ENCODE results near the gene RPN1.
"Not testable (repeated sequence)": the region's sequence is repeated elsewhere in the genome, so short reads cannot be mapped to it uniquely, and the experiment has no call there.

Gene RPN1

DNA sequence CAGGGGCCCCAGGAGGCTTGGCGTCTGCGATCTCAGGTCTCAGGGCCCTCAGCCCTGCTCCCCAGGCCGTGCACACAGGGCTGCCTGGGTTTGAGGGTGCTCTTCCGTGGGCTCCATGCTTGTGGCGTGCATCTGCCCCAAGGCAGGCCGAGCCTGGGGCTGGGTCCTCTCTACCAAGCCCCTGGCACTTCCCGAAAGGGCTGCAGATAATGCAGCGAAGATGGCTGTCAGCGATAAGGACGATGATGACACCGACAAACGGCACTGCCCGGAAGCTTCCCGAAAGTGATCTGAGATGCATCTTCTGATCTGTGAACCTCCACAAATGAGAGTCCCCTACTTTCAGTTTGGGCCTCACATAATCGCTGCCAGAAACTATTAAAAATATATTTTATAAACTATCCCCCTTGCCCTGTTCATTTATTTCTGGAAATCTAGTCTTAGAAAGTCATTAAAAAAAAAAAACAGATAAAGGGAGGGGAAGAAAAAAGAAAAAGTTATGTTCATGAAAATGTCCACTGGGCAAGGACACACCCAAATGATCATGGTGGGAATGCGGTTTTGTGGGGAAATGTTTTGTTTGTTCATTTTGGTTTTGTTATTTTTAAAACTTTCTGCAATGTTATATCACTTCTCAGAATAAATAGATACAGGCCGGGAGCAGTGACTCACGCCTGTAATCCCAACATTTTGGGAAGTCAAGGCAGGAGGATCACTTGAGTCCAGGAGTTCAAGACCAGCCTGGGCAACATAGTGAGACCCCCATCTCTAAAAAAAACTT is 51.5 kb downstream of the RPN1 start:
- no peaks in the 10 kb centered on the region for H3K36me3 ChIP-seq (ENCODE audit: control insufficient read depth in 5 of 5, insufficient read depth in 5 of 5, low read length in 5 of 5)
- no peak overlapping the region for H3K9ac ChIP-seq (ENCODE audit: low read length in 5 of 5)
- peaks cover 0 to 3% (median 0%) of the 10 kb centered on the region in 5 donors for H3K27me3 ChIP-seq (ENCODE audit: control insufficient read depth in 5 of 5, insufficient read depth in 4 of 5, low read length in 5 of 5)
- no peak overlapping the region for H3K27ac ChIP-seq (ENCODE audit: low read depth, low read length)
- no peak overlapping the region for H3K4me3 ChIP-seq (ENCODE audit: low read depth in 1 of 5, low read length in 5 of 5)
- no peaks in the 10 kb centered on the region for H3K9me3 ChIP-seq (ENCODE audit: control insufficient read depth in 5 of 5, low read length in 5 of 5)
- no peaks in the 10 kb centered on the region for H3K4me1 ChIP-seq (ENCODE audit: control insufficient read depth in 5 of 5, insufficient read depth in 5 of 5, low read length in 5 of 5)

DNA sequence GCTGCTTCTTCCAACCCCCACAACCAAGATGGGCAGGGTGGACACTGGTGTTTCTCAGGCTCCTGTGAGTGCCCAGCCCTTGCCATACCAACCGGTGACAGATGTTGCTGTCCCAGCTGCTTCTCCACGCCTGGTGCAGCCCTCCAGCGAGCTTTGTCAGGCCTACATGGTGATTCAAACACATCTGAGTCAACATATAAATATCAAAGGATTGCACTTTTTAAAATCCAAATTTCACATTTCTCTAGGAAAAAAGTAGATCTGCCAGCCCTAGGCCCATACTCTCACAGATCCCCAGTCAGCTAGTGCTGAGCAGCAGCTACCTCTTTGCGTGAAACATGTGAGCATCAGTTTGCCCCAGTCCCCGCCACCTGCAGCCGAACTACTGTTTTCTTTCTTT is 52.7 kb downstream of the RPN1 start:
- H3K27me3 ChIP-seq (ENCODE audit: control insufficient read depth in 5 of 5, insufficient read depth in 4 of 5, low read length in 5 of 5), result peaks cover 0 to 3% (median 0%) of the 10 kb centered on the region in 5 donors
- no peak overlapping the region for H3K27ac ChIP-seq (ENCODE audit: low read depth, low read length)
- no peaks in the 10 kb centered on the region for H3K9me3 ChIP-seq (ENCODE audit: control insufficient read depth in 5 of 5, low read length in 5 of 5)
- no peak overlapping the region for H3K9ac ChIP-seq (ENCODE audit: low read length in 5 of 5)
- no peaks in the 10 kb centered on the region for H3K36me3 ChIP-seq (ENCODE audit: control insufficient read depth in 5 of 5, insufficient read depth in 5 of 5, low read length in 5 of 5)
- no peaks in the 10 kb centered on the region for H3K4me1 ChIP-seq (ENCODE audit: control insufficient read depth in 5 of 5, insufficient read depth in 5 of 5, low read length in 5 of 5)
- no peak overlapping the region for H3K4me3 ChIP-seq (ENCODE audit: low read depth in 1 of 5, low read length in 5 of 5)

DNA sequence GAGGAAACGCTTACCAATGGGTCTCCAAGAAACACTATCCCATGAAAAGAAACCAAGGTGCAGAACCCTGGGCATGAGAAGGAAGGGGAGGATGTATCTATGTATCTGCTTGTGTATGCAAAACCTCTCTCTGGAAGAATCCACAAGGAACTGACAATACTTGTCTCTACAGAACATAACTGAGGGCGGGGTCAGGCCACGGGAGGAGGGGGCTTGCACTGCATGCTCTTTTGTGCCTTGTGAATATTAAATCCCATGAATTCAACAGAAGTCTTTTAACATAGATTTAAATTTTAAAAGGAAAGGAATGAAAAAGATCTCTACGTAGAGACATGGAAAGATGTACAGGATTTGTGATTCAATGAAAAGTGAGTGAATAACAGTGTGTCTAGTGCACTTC is 57.8 kb downstream of the RPN1 start:
- no peak overlapping the region for H3K9ac ChIP-seq (ENCODE audit: low read length in 5 of 5)
- no peak overlapping the region for H3K4me3 ChIP-seq (ENCODE audit: low read depth in 1 of 5, low read length in 5 of 5)
- H3K27ac ChIP-seq (ENCODE audit: low read depth, low read length), result no peak overlapping the region
- peaks cover 0 to 8% (median 2%) of the 10 kb centered on the region in 5 donors for H3K9me3 ChIP-seq (ENCODE audit: control insufficient read depth in 5 of 5, low read length in 5 of 5)
- no peaks in the 10 kb centered on the region for H3K4me1 ChIP-seq (ENCODE audit: control insufficient read depth in 5 of 5, insufficient read depth in 5 of 5, low read length in 5 of 5)
- H3K27me3 ChIP-seq (ENCODE audit: control insufficient read depth in 5 of 5, insufficient read depth in 4 of 5, low read length in 5 of 5), result peaks cover 0 to 4% (median 0%) of the 10 kb centered on the region in 5 donors
- no peaks in the 10 kb centered on the region for H3K36me3 ChIP-seq (ENCODE audit: control insufficient read depth in 5 of 5, insufficient read depth in 5 of 5, low read length in 5 of 5)

DNA sequence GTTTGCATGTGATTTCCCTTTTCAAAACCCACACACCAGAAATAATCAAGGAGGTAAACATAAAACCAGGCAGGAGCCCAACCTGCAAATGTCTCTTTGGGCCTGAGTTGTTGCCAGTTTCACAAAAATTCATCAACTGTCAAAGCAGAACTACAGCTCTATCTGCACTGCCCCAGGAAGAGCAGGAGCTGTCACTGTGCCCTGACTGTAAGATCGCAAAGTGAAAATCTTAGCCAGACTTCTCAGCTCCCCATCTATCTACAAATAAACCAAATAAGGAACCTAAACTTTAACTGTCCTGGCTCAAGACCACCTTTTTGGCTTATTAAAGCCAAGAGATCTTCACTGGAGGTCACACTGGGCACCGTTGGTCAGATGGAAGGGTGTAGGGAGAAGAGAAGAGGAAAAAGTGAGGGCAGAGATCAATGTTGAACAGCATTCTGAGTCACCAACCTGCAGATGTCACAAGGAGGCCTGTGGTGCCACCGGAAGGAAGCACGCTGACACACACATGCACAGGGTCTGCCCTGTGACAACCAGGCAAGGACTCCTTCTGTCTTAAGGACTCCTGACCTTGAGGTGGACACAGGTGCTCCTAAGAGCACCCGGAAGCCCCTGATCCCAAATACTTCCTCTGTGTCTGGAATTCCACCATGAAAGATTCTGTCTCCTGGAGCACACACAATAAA is 58.7 kb downstream of the RPN1 start:
- H3K4me1 ChIP-seq (ENCODE audit: control insufficient read depth in 5 of 5, insufficient read depth in 5 of 5, low read length in 5 of 5), result no peaks in the 10 kb centered on the region
- no peak overlapping the region for H3K4me3 ChIP-seq (ENCODE audit: low read depth in 1 of 5, low read length in 5 of 5)
- H3K36me3 ChIP-seq (ENCODE audit: control insufficient read depth in 5 of 5, insufficient read depth in 5 of 5, low read length in 5 of 5), result no peaks in the 10 kb centered on the region
- H3K27me3 ChIP-seq (ENCODE audit: control insufficient read depth in 5 of 5, insufficient read depth in 4 of 5, low read length in 5 of 5), result peaks cover 0 to 4% (median 0%) of the 10 kb centered on the region in 5 donors
- no peak overlapping the region for H3K9ac ChIP-seq (ENCODE audit: low read length in 5 of 5)
- no peak overlapping the region for H3K27ac ChIP-seq (ENCODE audit: low read depth, low read length)
- peaks cover 0 to 8% (median 2%) of the 10 kb centered on the region in 5 donors for H3K9me3 ChIP-seq (ENCODE audit: control insufficient read depth in 5 of 5, low read length in 5 of 5)

DNA sequence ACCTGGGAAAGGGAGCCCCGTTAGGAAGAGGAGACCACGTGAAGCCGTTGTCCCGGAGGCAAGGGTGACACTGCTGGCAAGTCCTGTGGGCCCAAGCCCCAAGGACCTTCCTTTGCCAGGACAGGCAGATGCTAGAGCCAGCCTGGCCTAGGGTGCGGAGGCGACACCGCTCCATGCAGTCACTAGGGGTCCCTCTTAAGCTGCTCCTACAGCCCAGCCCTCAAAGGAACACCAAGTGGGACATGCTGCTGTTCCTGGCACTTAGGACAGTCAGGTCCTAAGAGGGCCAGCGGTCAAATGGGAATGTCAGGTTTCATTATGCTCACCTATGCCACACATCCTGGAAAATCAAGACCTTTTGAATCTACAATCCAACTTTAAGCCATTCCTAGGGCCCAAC is 59.7 kb downstream of the RPN1 start:
- H3K27ac ChIP-seq (ENCODE audit: low read depth, low read length), result no peak overlapping the region
- H3K4me1 ChIP-seq (ENCODE audit: control insufficient read depth in 5 of 5, insufficient read depth in 5 of 5, low read length in 5 of 5), result no peaks in the 10 kb centered on the region
- H3K36me3 ChIP-seq (ENCODE audit: control insufficient read depth in 5 of 5, insufficient read depth in 5 of 5, low read length in 5 of 5), result no peaks in the 10 kb centered on the region

DNA sequence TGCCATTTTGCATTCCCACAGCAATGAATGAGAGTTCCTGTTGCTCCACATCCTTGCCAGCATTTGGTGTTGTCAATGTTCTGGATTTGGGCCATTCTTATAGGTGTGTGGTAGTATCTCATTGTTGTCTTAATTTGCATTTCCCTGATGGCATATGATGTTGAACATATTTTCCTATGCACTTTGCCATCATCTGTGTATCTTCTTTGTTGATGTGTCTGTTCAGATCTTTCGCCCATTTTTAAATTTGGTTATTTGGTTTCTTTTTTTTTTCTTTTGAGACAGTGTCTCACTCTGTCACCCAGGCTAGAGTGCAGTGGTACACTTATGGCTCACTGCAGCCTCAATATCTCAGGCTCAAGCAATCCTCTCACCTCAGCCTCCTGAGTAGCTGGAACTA is 60.6 kb downstream of the RPN1 start:
- H3K27me3 ChIP-seq (ENCODE audit: control insufficient read depth in 5 of 5, insufficient read depth in 4 of 5, low read length in 5 of 5); H3K4me1 ChIP-seq (ENCODE audit: control insufficient read depth in 5 of 5, insufficient read depth in 5 of 5, low read length in 5 of 5); H3K4me3 ChIP-seq (ENCODE audit: low read depth in 1 of 5, low read length in 5 of 5); H3K36me3 ChIP-seq (ENCODE audit: control insufficient read depth in 5 of 5, insufficient read depth in 5 of 5, low read length in 5 of 5); H3K27ac ChIP-seq (ENCODE audit: low read depth, low read length); H3K9ac ChIP-seq (ENCODE audit: low read length in 5 of 5); H3K9me3 ChIP-seq (ENCODE audit: control insufficient read depth in 5 of 5, low read length in 5 of 5): not testable (repeated sequence)

More for the DNA sequence above, 59.7 kb downstream of the RPN1 start:
- Histone ChIP-seq H3K9ac (ENCODE audit: low read length in 5 of 5) (no peak overlapping the region), H3K4me3 (ENCODE audit: low read depth in 1 of 5, low read length in 5 of 5) (no peak overlapping the region), H3K27me3 (ENCODE audit: control insufficient read depth in 5 of 5, insufficient read depth in 4 of 5, low read length in 5 of 5) (peaks cover 0 to 5% (median under 1%) of the 10 kb centered on the region in 5 donors), H3K9me3 (ENCODE audit: control insufficient read depth in 5 of 5, low read length in 5 of 5) (peaks cover 0 to 8% (median 2%) of the 10 kb centered on the region in 5 donors)

DNA sequence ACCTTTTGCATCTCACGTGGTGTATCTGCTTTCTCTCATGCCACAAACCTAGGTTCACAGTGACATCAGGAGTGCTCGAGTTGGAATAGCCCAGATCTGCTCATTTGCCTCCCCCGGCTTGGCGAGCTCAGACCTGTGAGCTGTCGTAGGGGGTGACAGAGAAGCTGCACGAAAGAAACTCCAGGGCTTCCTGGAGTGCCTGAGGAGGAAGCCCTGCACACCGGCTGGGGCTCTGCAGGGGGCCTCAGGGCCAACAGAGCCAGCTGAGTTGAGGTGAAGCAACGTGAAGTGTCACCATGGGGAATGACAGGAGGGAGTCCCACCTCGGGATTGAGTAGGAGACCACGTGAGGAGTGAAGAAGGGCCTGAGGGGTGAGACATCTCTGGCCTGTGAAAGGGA is 62.5 kb downstream of the RPN1 start:
- Histone ChIP-seq H3K9me3 (ENCODE audit: control insufficient read depth in 5 of 5, low read length in 5 of 5) (peaks cover 0 to 8% (median 2%) of the 10 kb centered on the region in 5 donors), H3K9ac (ENCODE audit: low read length in 5 of 5) (no peak overlapping the region), H3K27ac (ENCODE audit: low read depth, low read length) (no peak overlapping the region), H3K4me3 (ENCODE audit: low read depth in 1 of 5, low read length in 5 of 5) (no peak overlapping the region), H3K4me1 (ENCODE audit: control insufficient read depth in 5 of 5, insufficient read depth in 5 of 5, low read length in 5 of 5) (peaks cover 0 to 8% (median 7%) of the 10 kb centered on the region in 5 donors), H3K36me3 (ENCODE audit: control insufficient read depth in 5 of 5, insufficient read depth in 5 of 5, low read length in 5 of 5) (no peaks in the 10 kb centered on the region), H3K27me3 (ENCODE audit: control insufficient read depth in 5 of 5, insufficient read depth in 4 of 5, low read length in 5 of 5) (peaks cover 0 to 4% (median 4%) of the 10 kb centered on the region in 5 donors)

DNA sequence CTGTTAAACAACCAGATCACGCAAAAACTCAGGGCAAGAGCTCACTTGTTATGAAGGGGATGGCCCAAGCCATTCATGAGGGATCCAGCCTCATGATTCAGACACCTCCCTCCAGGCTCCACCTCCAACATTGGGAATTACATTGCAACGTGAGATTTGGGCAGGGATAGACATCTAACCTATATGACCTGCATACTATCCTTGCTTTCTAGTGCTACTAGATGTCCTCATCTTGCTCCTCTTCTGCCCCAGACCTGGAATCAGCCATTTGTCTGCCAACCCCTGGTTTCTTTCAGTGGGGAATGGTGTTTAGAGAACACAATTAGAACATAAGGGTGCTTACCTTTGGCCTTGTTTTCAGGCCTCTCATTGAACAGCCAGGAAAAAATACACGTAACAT is 63.2 kb downstream of the RPN1 start:
- H3K27ac ChIP-seq (ENCODE audit: low read depth, low read length), result no peak overlapping the region
- H3K4me3 ChIP-seq (ENCODE audit: low read depth in 1 of 5, low read length in 5 of 5), result no peak overlapping the region
- no peaks in the 10 kb centered on the region for H3K36me3 ChIP-seq (ENCODE audit: control insufficient read depth in 5 of 5, insufficient read depth in 5 of 5, low read length in 5 of 5)
- H3K27me3 ChIP-seq (ENCODE audit: control insufficient read depth in 5 of 5, insufficient read depth in 4 of 5, low read length in 5 of 5), result peaks cover 0 to 11% (median 4%) of the 10 kb centered on the region in 5 donors
- peaks cover 0 to 8% (median 7%) of the 10 kb centered on the region in 5 donors for H3K4me1 ChIP-seq (ENCODE audit: control insufficient read depth in 5 of 5, insufficient read depth in 5 of 5, low read length in 5 of 5)
- no peak overlapping the region for H3K9ac ChIP-seq (ENCODE audit: low read length in 5 of 5)
- H3K9me3 ChIP-seq (ENCODE audit: control insufficient read depth in 5 of 5, low read length in 5 of 5), result peaks cover 0 to 8% (median 2%) of the 10 kb centered on the region in 5 donors

DNA sequence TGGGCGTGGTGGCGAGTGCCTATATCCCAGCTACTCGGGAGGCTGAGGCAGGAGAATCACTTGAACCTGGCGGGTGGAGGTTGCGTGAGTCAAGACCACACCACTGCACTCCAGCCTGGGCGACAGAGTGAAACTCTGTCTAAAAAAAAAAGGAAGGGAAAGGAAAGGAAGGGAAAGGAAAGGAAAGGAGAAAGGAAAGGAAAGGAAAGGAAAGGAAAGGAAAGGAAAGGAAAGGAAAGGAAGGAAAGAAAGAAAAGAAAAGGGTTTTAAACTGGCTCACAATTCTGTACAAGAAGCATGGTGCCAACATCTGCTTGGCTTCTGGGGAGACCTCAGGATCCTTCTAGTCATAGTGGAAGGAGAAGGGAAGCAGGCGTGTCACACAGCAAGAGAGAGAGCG is 63.7 kb downstream of the RPN1 start:
- peaks cover 0 to 11% (median 4%) of the 10 kb centered on the region in 5 donors for H3K27me3 ChIP-seq (ENCODE audit: control insufficient read depth in 5 of 5, insufficient read depth in 4 of 5, low read length in 5 of 5)
- not testable (repeated sequence) for H3K27ac ChIP-seq (ENCODE audit: low read depth, low read length); H3K4me1 ChIP-seq (ENCODE audit: control insufficient read depth in 5 of 5, insufficient read depth in 5 of 5, low read length in 5 of 5); H3K4me3 ChIP-seq (ENCODE audit: low read depth in 1 of 5, low read length in 5 of 5); H3K36me3 ChIP-seq (ENCODE audit: control insufficient read depth in 5 of 5, insufficient read depth in 5 of 5, low read length in 5 of 5); H3K9me3 ChIP-seq (ENCODE audit: control insufficient read depth in 5 of 5, low read length in 5 of 5); H3K9ac ChIP-seq (ENCODE audit: low read length in 5 of 5)

DNA sequence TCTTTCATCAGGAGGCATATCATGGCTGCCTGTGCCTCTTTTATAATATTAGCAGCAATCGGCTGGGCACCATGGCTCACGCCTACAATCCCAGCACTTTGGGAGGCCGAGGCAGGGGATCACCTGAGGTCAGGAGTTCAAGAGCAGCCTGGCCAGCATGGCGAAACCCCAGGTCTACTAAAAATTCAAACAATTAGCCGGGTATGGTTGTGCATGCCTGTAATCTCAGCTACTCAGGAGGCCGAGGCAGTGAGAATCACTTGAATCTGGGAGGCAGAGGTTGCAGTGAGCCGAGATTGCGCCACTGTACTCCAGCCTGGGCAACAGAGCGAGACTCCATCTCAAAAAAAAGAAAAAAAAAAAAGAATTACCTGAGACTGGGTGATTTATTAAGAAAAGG is 64.2 kb downstream of the RPN1 start:
- not testable (repeated sequence) for H3K4me1 ChIP-seq (ENCODE audit: control insufficient read depth in 5 of 5, insufficient read depth in 5 of 5, low read length in 5 of 5); H3K4me3 ChIP-seq (ENCODE audit: low read depth in 1 of 5, low read length in 5 of 5); H3K27ac ChIP-seq (ENCODE audit: low read depth, low read length); H3K36me3 ChIP-seq (ENCODE audit: control insufficient read depth in 5 of 5, insufficient read depth in 5 of 5, low read length in 5 of 5); H3K9ac ChIP-seq (ENCODE audit: low read length in 5 of 5); H3K9me3 ChIP-seq (ENCODE audit: control insufficient read depth in 5 of 5, low read length in 5 of 5)
- H3K27me3 ChIP-seq (ENCODE audit: control insufficient read depth in 5 of 5, insufficient read depth in 4 of 5, low read length in 5 of 5), result peaks cover 0 to 11% (median 4%) of the 10 kb centered on the region in 5 donors
